HUES6 (cell line): Measurements from ENCODE around the gene ARID5B.

ENCODE experiments used
- H3K27ac ChIP-seq: 2 replicates; pipeline ENCODE4 v1.7.0; 2013; ENCODE audit warnings: low read depth, mild to moderate bottlenecking, low read length, inconsistent platforms
- H3K27me3 ChIP-seq: 2 replicates; pipeline ENCODE4 v1.6.1; 2013; ENCODE audit warnings: low read length; ENCODE audit not compliant: control insufficient read depth, insufficient read depth
- H3K36me3 ChIP-seq: 2 replicates; pipeline ENCODE4 v1.6.1; 2013; ENCODE audit warnings: low read length; ENCODE audit not compliant: control insufficient read depth, insufficient read depth
- H3K4me1 ChIP-seq: 2 replicates; pipeline ENCODE4 v1.6.1; 2013; ENCODE audit warnings: low read length; ENCODE audit not compliant: control insufficient read depth, insufficient read depth
- H3K4me3 ChIP-seq: 2 replicates; pipeline ENCODE4 v1.5.1; 2013; ENCODE audit warnings: low read depth, low read length
- H3K9ac ChIP-seq: one replicate; pipeline ENCODE4 v1.6.1; 2013; ENCODE audit warnings: mild to moderate bottlenecking, low read length
- H3K9me3 ChIP-seq: 2 replicates; pipeline ENCODE4 v1.6.1; 2013; ENCODE audit warnings: low read depth, low read length; ENCODE audit not compliant: control insufficient read depth, insufficient read depth

The ARID5B gene

GRCh38 chr10:61992671-61993668, 91.5 kb downstream of the ARID5B start:
- peaks cover 10% of the 10 kb centered on the region; the same call in 1 of the 2 replicates for H3K4me1 ChIP-seq
- H3K4me3 ChIP-seq = no peak overlapping the region
- H3K9ac ChIP-seq = no peak overlapping the region
- no peaks in the 10 kb centered on the region for H3K27me3 ChIP-seq
- H3K9me3 ChIP-seq = no peaks in the 10 kb centered on the region
- H3K36me3 ChIP-seq = no peaks in the 10 kb centered on the region
- no peak overlapping the region for H3K27ac ChIP-seq

- H3K9me3 ChIP-seq = no peaks in the 10 kb centered on the region
- no peaks in the 10 kb centered on the region for H3K27me3 ChIP-seq
- peaks cover 7% of the 10 kb centered on the region; the same call in 1 of the 2 replicates for H3K4me1 ChIP-seq
- H3K36me3 ChIP-seq = no peaks in the 10 kb centered on the region
- H3K27ac ChIP-seq = no peak overlapping the region
- no peak overlapping the region for H3K9ac ChIP-seq
- H3K4me3 ChIP-seq = no peak overlapping the region
Observed at GRCh38 chr10:61993711-61994401, 92.4 kb downstream of the ARID5B start.

- H3K9me3 ChIP-seq = no peaks in the 10 kb centered on the region
- H3K4me1 ChIP-seq = peaks cover 7% of the 10 kb centered on the region; the same call in 1 of the 2 replicates
- H3K36me3 ChIP-seq = no peaks in the 10 kb centered on the region
- no peak overlapping the region for H3K9ac ChIP-seq
- no peaks in the 10 kb centered on the region for H3K27me3 ChIP-seq
- H3K4me3 ChIP-seq = no peak overlapping the region
- H3K27ac ChIP-seq = no peak overlapping the region
Observed at GRCh38 chr10:61994405-61995219, 93.1 kb downstream of the ARID5B start.

- Histone ChIP-seq H3K36me3 (no peaks in the 10 kb centered on the region), H3K9ac (no peak overlapping the region), H3K4me3 (no peak overlapping the region), H3K4me1 (peaks cover 7% of the 10 kb centered on the region; the same call in 1 of the 2 replicates), H3K9me3 (no peaks in the 10 kb centered on the region), H3K27ac (no peak overlapping the region), H3K27me3 (no peaks in the 10 kb centered on the region)
Observed at GRCh38 chr10:61995220-61995503, 93.7 kb downstream of the ARID5B start.

GRCh38 chr10:61998937-61999336, 97.4 kb downstream of the ARID5B start:
- Histone ChIP-seq H3K27ac (no peak overlapping the region), H3K9ac (no peak overlapping the region), H3K27me3 (no peaks in the 10 kb centered on the region), H3K9me3 (no peaks in the 10 kb centered on the region), H3K36me3 (no peaks in the 10 kb centered on the region), H3K4me3 (no peak overlapping the region), H3K4me1 (no peaks in the 10 kb centered on the region)

- no peak overlapping the region for H3K9ac ChIP-seq
- no peak overlapping the region for H3K27ac ChIP-seq
- no peak overlapping the region for H3K4me3 ChIP-seq
- no peaks in the 10 kb centered on the region for H3K4me1 ChIP-seq
- H3K9me3 ChIP-seq = no peaks in the 10 kb centered on the region
- no peaks in the 10 kb centered on the region for H3K36me3 ChIP-seq
- H3K27me3 ChIP-seq = no peaks in the 10 kb centered on the region
Observed at GRCh38 chr10:62000037-62000603, 98.6 kb downstream of the ARID5B start.

GRCh38 chr10:62000726-62001125, 99.2 kb downstream of the ARID5B start:
- Histone ChIP-seq H3K27me3 (no peaks in the 10 kb centered on the region), H3K36me3 (no peaks in the 10 kb centered on the region), H3K4me3 (no peak overlapping the region), H3K27ac (no peak overlapping the region), H3K9ac (no peak overlapping the region), H3K4me1 (no peaks in the 10 kb centered on the region), H3K9me3 (no peaks in the 10 kb centered on the region)

GRCh38 chr10:62001898-62002297, 100.4 kb downstream of the ARID5B start:
- H3K4me3 ChIP-seq = no peak overlapping the region
- H3K9me3 ChIP-seq = no peaks in the 10 kb centered on the region
- no peaks in the 10 kb centered on the region for H3K27me3 ChIP-seq
- H3K4me1 ChIP-seq = no peaks in the 10 kb centered on the region
- H3K27ac ChIP-seq = no peak overlapping the region
- H3K36me3 ChIP-seq = no peaks in the 10 kb centered on the region
- no peak overlapping the region for H3K9ac ChIP-seq

GRCh38 chr10:62002753-62003152, 101.3 kb downstream of the ARID5B start:
- H3K9ac ChIP-seq = no peak overlapping the region
- no peak overlapping the region for H3K4me3 ChIP-seq
- H3K36me3 ChIP-seq = no peaks in the 10 kb centered on the region
- no peaks in the 10 kb centered on the region for H3K27me3 ChIP-seq
- no peak overlapping the region for H3K27ac ChIP-seq
- no peaks in the 10 kb centered on the region for H3K9me3 ChIP-seq
- H3K4me1 ChIP-seq = no peaks in the 10 kb centered on the region

- Histone ChIP-seq H3K9me3 (no peaks in the 10 kb centered on the region), H3K36me3 (no peaks in the 10 kb centered on the region), H3K27ac (no peak overlapping the region), H3K4me3 (no peak overlapping the region), H3K4me1 (no peaks in the 10 kb centered on the region), H3K9ac (no peak overlapping the region), H3K27me3 (no peaks in the 10 kb centered on the region)
Observed at GRCh38 chr10:62004042-62004441, 102.5 kb downstream of the ARID5B start.
